ENCODE data around the gene CCL11.

CCL11 gene

GRCh38 chr17:34285286-34285792 lies at the start of gene CCL11:
CCL11 (plus strand) TSS chr17:34285742; CDS start chr17:34285809, 67 bp downstream.
- no peak within 1 kb of the TSS for H3K4me2 ChIP-seq
- no peaks in the 10 kb centered on the region for H3K27me3 ChIP-seq (ENCODE audit: insufficient read depth, low read depth)
- no peak within 1 kb of the TSS for H2AFZ ChIP-seq (ENCODE audit: low read depth)
- no peaks in the 10 kb centered on the region for H3K4me1 ChIP-seq (ENCODE audit: low read depth, poor library complexity, severe bottlenecking)
- H3K9ac ChIP-seq = no peak within 1 kb of the TSS
- H3K79me2 ChIP-seq (ENCODE audit: insufficient read depth, low read depth) = no peaks in the 10 kb centered on the region
- no peak within 1 kb of the TSS for H3K4me3 ChIP-seq (IDR thresholded peaks at IDR 0.05; ENCODE audit: insufficient read depth, low read depth, low read length)
- H4K20me1 ChIP-seq (ENCODE audit: insufficient read depth) = no peaks in the 10 kb centered on the region
- H3K27ac ChIP-seq = no peak within 1 kb of the TSS
- TF ChIP-seq, protein P1, sequence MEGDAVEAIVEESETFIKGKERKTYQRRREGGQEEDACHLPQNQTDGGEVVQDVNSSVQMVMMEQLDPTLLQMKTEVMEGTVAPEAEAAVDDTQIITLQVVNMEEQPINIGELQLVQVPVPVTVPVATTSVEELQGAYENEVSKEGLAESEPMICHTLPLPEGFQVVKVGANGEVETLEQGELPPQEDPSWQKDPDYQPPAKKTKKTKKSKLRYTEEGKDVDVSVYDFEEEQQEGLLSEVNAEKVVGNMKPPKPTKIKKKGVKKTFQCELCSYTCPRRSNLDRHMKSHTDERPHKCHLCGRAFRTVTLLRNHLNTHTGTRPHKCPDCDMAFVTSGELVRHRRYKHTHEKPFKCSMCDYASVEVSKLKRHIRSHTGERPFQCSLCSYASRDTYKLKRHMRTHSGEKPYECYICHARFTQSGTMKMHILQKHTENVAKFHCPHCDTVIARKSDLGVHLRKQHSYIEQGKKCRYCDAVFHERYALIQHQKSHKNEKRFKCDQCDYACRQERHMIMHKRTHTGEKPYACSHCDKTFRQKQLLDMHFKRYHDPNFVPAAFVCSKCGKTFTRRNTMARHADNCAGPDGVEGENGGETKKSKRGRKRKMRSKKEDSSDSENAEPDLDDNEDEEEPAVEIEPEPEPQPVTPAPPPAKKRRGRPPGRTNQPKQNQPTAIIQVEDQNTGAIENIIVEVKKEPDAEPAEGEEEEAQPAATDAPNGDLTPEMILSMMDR (conservative IDR thresholded peaks at IDR 0.05; ENCODE audit: low read depth, low read length) = no peak
- no peaks in the 10 kb centered on the region for H3K36me3 ChIP-seq (ENCODE audit: insufficient read depth)

DNA sequence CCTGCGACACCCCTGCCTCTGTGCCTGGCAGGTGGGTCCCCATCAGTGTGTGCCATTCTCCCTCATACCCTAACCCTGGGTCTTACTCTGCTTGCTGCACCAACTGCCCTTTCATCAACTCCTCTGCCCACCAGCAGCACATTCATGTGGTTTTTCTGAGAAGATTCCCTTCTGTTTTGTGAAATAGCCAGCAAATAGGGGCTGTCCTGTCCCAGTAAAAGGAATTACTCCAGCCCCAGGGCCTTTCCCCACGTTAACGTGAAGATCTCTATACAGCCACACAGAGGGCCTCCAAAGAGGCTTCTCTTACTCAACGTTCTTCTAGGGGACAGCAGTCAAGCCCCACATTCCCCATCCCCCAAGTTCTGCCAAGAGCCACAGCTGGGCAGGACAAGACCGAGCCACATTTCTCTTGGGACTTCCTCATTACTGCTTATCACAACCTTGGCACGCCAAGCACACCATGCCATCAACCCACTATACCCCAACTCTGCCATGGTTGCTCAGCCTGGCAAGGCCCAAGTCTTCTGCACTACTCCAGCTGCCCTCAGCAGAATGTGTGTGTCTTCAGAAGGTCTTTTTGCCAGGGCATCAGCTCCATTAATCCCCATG lies 49.2 kb upstream of the CCL11 start:
- Histone ChIP-seq H3K79me2 (ENCODE audit: insufficient read depth, low read depth) (no peaks in the 10 kb centered on the region), H3K4me2 (no peak overlapping the region), H3K4me3 (IDR thresholded peaks at IDR 0.05; ENCODE audit: insufficient read depth, low read depth, low read length) (no peak overlapping the region), H2AFZ (ENCODE audit: low read depth) (no peak overlapping the region), H3K27me3 (ENCODE audit: insufficient read depth, low read depth) (no peaks in the 10 kb centered on the region), H3K9ac (no peak overlapping the region), H4K20me1 (ENCODE audit: insufficient read depth) (no peaks in the 10 kb centered on the region), H3K4me1 (ENCODE audit: low read depth, poor library complexity, severe bottlenecking) (no peaks in the 10 kb centered on the region), H3K27ac (no peak overlapping the region), H3K36me3 (ENCODE audit: insufficient read depth) (no peaks in the 10 kb centered on the region)
- TF ChIP-seq, protein P1 (conservative IDR thresholded peaks at IDR 0.05; ENCODE audit: low read depth, low read length) = no peak

DNA sequence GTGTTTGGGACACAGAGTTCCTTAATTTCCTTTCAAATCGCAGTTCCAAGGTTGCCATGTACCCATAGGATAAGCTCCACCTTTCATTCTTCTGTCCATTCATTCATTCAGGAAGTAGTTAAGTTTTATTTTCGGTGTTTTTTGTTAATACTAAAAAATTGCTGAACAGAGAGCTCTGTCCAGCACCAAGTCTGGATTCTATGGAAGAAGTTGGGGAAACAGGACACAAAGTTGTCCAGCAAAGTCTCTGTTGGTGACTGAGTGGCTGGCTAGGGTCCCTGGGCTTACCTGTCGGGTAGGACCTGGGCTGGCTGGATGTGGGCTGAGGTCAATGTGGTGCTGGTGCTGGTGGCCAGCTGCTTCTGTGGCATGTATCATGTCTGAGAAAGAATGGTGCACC lies 48.1 kb upstream of the CCL11 start:
- H3K79me2 ChIP-seq (ENCODE audit: insufficient read depth, low read depth) = no peaks in the 10 kb centered on the region
- H3K27me3 ChIP-seq (ENCODE audit: insufficient read depth, low read depth) = no peaks in the 10 kb centered on the region
- H3K4me2 ChIP-seq = no peak overlapping the region
- no peaks in the 10 kb centered on the region for H3K4me1 ChIP-seq (ENCODE audit: low read depth, poor library complexity, severe bottlenecking)
- no peaks in the 10 kb centered on the region for H4K20me1 ChIP-seq (ENCODE audit: insufficient read depth)
- no peak overlapping the region for H3K27ac ChIP-seq
- no peak overlapping the region for H2AFZ ChIP-seq (ENCODE audit: low read depth)
- no peak overlapping the region for H3K9ac ChIP-seq
- no peaks in the 10 kb centered on the region for H3K36me3 ChIP-seq (ENCODE audit: insufficient read depth)
- TF ChIP-seq, protein P1 (conservative IDR thresholded peaks at IDR 0.05; ENCODE audit: low read depth, low read length) = no peak
- H3K4me3 ChIP-seq (IDR thresholded peaks at IDR 0.05; ENCODE audit: insufficient read depth, low read depth, low read length) = no peak overlapping the region

DNA sequence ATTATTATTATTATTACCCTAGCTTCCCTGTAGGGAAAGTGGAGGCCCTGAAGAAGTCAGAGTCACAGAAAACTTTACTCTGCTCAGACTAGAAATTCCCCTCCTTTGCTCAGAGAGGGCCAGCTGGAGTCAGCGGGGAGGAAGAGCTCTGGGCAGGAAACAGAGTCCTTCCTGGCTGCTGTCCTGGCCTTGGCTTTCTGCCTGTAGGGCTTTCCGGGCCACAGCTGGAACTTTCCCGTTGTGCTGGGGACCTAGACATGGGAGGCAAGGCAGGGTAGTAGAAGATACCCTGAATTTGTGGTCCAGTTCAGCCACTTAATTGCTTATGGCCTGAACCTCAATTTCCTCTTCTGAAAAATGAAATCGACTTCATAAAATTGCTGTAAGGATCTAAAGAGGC lies 44.5 kb upstream of the CCL11 start:
- H3K4me2 ChIP-seq = no peak overlapping the region
- no peaks in the 10 kb centered on the region for H3K79me2 ChIP-seq (ENCODE audit: insufficient read depth, low read depth)
- TF ChIP-seq, protein P1 (conservative IDR thresholded peaks at IDR 0.05; ENCODE audit: low read depth, low read length) = no peak
- H2AFZ ChIP-seq (ENCODE audit: low read depth) = no peak overlapping the region
- H3K9ac ChIP-seq = no peak overlapping the region
- H3K27ac ChIP-seq = no peak overlapping the region
- no peak overlapping the region for H3K4me3 ChIP-seq (IDR thresholded peaks at IDR 0.05; ENCODE audit: insufficient read depth, low read depth, low read length)
- H3K4me1 ChIP-seq (ENCODE audit: low read depth, poor library complexity, severe bottlenecking) = no peaks in the 10 kb centered on the region
- H4K20me1 ChIP-seq (ENCODE audit: insufficient read depth) = no peaks in the 10 kb centered on the region
- H3K36me3 ChIP-seq (ENCODE audit: insufficient read depth) = no peaks in the 10 kb centered on the region
- H3K27me3 ChIP-seq (ENCODE audit: insufficient read depth, low read depth) = no peaks in the 10 kb centered on the region

Data from KMS-11 (cell line).